Femur (tissue), 1 donor: ENCODE data around the gene PRKAG2.

Experiments
- DNase-seq: peaks from one replicate; pipeline ENCODE4 v3.0.0-alpha.2; 2017

The PRKAG2 gene

DNA sequence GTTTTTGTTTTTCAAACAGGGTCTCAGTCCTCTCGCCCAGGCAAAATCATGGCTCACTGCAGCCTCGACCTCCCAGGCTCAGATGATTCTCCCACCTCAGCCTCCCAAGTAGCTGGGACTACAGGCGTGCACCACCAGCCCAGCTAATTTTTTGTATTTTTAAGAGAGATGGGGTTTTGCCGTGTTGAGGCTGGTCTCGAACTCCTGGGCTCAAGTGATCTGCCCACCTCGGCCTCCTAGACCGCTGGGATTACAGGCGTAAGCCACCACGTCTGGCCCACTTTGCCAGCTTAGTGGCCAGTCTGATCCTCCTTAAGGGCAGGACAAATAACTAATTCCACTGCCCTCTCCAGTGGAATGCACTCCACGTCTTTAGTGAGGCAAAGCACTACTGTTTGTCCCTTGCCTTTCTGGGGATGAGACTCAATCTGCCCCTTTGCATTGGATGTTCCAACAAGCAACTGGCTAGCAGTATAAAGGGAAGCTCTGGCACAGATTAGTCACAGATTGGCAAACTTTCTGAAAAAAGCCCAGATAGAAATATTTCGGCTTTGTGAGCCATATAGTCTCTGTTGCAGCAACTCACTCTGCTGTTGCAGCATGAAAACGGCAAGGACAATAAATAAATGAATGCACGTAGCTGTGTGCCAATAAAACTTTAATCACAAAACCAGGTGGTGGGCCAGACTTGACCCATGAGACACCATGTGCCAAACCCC lies 213.4 kb downstream of the PRKAG2 start:
- no peak for DNase-seq

DNA sequence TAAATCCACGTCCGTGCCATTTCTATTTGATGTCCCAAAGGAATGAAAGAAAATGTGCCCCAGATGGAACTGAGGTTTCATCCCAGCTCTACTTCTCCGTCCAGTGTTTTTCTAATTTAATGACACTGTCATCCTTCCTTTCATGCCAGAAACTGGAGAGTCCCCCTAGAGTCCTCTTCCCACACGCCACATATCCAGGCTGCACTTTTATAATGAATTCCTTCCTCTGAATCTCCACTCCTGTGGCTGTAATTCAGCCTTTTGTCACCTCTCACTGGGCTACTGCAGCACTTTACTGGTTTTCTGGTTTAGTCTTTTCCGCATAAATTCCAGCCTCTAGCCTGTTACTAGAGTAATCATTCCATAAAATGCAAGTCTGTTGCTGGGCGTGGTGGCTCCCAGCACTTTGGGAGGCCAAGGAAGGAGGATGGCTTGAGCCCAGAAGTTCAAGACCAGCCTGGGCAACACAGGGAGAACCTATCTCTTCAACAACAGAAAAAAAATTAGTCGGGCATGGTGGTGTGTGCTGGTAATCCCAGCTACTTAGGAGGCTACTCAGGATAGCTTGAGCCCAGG lies 214.6 kb downstream of the PRKAG2 start:
- no peak for DNase-seq

GRCh38 chr7:151661587-151661986 lies 215.3 kb downstream of the PRKAG2 start:
- DNase-seq, result no peak

- no peak for DNase-seq
Observed at GRCh38 chr7:151660141-151660540, 216.8 kb downstream of the PRKAG2 start.

DNA sequence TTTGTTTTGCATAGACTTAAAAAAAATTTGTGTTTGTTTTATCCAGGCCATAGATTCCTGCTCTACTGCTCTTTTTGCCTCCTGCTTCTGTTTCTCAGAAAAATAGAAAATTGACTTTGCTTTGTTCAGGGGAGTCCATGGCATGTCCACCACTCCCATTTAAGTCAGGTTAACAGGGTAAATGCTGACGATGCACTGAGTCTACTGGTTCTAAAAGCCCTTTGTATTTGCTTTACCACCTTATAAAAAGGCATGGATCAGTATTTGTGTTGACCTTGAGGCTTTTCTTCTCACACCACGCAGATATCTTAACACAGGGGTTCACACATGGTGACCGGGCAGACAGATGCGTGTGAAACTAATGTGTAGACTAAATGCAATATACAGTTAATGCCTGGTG lies 217.7 kb downstream of the PRKAG2 start:
- DNase-seq, result no peak

- no peak for DNase-seq
Observed at GRCh38 chr7:151658778-151659177, 218.1 kb downstream of the PRKAG2 start.

- no peak for DNase-seq
Observed at GRCh38 chr7:151657173-151657572, 219.7 kb downstream of the PRKAG2 start.

GRCh38 chr7:151655555-151655954 lies 221.4 kb downstream of the PRKAG2 start:
- DNase-seq, result no peak

DNA sequence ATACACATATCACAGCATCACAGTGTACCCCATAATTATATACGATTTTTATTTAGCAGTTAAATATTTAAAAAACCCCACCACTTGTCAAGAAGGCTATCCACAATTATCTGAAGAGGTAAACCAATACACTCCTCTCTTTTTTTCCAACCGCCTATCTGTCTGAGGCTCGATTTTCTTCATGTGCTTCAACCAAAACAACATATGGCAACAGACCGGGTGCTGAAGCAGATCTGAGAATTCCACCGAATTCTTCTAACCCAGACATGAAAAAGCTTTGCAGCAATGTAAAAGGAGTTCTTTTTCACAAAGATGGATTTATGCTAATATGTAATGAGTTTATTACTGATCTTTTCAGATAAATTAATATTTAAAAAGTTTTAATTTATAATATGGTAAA lies 224.8 kb downstream of the PRKAG2 start:
- DNase-seq, result no peak

DNA sequence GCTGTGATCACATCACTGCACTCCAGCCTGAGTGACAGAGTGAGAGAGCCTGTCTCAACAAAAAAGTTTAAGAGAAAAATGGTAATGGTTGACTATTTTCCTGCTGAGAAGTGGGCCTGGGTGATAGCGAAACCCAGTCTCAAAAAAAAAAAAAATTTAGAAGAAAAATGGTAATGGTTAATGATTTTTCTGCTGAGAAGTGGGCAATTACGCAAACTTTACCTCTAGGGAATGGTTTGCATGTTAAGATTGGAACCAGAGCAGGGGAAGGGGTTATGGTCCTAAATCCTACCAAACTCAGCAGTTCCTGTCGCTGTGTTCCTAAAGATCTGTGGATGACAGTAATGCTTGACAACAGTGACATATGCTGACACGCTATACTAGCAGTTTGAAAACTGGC lies 226.8 kb downstream of the PRKAG2 start:
- no peak for DNase-seq

GRCh38 chr7:151648429-151648828 lies 228.5 kb downstream of the PRKAG2 start:
- no peak for DNase-seq

- no peak for DNase-seq
Observed at GRCh38 chr7:151647874-151648273, 229.0 kb downstream of the PRKAG2 start.

- no peak for DNase-seq
Observed at GRCh38 chr7:151647006-151647405, 229.9 kb downstream of the PRKAG2 start.

DNA sequence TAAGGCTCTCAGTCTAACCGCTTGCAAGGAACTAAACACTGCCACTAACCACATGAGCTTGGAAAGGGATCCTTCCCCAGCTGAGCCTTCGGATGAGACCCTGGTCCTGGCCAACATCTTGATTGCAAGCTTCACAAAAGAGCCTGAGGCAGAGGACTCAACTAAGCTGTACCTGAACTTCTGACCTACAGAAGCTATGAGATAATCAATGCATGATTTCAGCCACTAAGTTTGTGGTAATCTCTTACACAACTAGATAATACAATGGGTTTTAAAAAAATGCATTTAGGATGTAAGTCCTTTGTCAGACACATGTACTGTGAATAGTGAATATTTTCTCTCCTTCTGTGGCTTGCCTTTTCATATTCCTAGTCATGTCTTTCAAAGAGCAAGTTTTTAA lies 231.6 kb downstream of the PRKAG2 start:
- DNase-seq, result no peak

DNA sequence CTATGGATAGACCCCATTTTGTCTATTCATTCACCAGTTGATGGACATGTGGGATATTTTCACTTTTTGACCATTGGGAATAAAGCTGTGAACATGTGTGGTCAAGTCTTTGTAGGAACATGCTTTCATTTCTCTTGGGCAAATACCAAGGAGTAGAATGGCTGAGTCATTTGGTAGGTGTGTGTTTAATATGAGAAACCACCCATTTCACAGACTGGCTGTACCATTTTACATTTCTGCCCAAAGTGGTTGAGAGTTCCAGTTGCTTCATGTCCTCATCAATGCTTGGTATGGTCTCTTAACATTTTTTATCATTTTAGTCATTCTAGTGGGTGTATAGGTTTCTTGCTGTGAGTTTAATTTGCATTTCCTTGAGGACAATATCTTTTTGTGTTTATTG lies 232.4 kb downstream of the PRKAG2 start:
- DNase-seq, result no peak

DNA sequence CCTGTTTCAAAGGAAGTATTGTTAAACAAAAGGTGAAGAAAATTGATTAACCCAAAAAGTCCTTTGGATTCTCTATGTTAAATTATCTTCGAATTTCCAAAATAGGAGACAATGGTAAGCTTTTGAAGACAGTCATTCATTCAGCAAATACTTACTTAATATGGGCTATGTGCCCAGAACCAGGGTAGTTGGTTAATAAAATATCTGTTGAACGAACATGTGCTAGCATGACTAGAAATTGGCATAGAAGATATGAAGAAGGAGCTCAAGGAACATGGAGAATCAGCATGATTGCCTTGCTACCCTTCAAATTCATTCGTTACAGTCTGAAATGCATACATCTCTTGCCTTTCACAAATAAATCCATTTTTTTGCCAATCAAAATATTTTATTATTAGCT lies 234.2 kb downstream of the PRKAG2 start:
- no peak for DNase-seq

- DNase-seq, result no peak
Observed at GRCh38 chr7:151641587-151641986, 235.3 kb downstream of the PRKAG2 start.

GRCh38 chr7:151637781-151638261 lies 239.1 kb downstream of the PRKAG2 start:
- DNase-seq, result no peak

- DNase-seq, result no peak
Observed at GRCh38 chr7:151634643-151635042, 242.3 kb downstream of the PRKAG2 start.

DNA sequence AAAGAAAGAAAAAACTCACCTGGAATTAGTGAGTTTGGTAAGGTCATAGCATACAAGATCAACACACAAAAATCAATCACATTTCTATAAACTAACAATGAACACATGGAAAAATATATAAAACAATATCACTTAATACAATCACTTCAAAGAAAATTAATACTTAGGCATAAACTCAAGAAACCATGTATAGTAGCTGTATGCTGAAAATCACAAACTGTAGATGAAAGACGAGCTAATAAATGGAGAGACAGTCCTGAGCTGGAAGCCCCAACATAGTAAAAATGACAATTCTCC lies 243.5 kb downstream of the PRKAG2 start:
- DNase-seq, result no peak

GRCh38 chr7:151632750-151633515 lies 244.0 kb downstream of the PRKAG2 start:
- DNase-seq, result peak; percentile 36

GRCh38 chr7:151631953-151632749 lies 244.8 kb downstream of the PRKAG2 start:
- peak; percentile 72 for DNase-seq

GRCh38 chr7:151631570-151631952 lies 245.4 kb downstream of the PRKAG2 start:
- DNase-seq, result no peak
